ENCODE data around the gene IL17B. TPM values are rescaled to one million over a fixed set of nuclear protein-coding genes. Genes with fewer than 3 reads are reported as not detected.

The IL17B gene
- total and polyA plus RNA-seq, 9 of the 15 experiments (the other 6 are each of a cell fraction or from before 2014, with no cell fraction given) = 0.28 to 2.6 (median 0.53) TPM; not detected in 2

- TF ChIP-seq, protein P1, sequence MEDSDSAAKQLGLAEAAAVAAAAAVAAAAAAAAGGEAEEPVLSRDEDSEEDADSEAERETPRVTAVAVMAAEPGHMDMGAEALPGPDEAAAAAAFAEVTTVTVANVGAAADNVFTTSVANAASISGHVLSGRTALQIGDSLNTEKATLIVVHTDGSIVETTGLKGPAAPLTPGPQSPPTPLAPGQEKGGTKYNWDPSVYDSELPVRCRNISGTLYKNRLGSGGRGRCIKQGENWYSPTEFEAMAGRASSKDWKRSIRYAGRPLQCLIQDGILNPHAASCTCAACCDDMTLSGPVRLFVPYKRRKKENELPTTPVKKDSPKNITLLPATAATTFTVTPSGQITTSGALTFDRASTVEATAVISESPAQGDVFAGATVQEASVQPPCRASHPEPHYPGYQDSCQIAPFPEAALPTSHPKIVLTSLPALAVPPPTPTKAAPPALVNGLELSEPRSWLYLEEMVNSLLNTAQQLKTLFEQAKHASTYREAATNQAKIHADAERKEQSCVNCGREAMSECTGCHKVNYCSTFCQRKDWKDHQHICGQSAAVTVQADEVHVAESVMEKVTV (CRISPR knock-in tag; IDR thresholded peaks at IDR 0.05) = 0 out of 2 replicates have a peak, but pooled peaks have one; percentile 1
- TF ChIP-seq ETS2 (tag; IDR thresholded peaks at IDR 0.05; ENCODE audit: borderline replicate concordance, poor library complexity, severe bottlenecking) (no peak), GTF2A2 (tag; IDR thresholded peaks at IDR 0.05) (0 out of 2 replicates have a peak, but pooled peaks have one; percentile 14), ZNF133 (CRISPR knock-in tag; IDR thresholded peaks at IDR 0.05) (no peak), POU5F1 (IDR thresholded peaks at IDR 0.05; ENCODE audit: borderline replicate concordance, low read depth, low read length, partially characterized antibody) (no peak), ZNF76 (CRISPR knock-in tag; IDR thresholded peaks at IDR 0.05; ENCODE audit: borderline replicate concordance) (no peak), JUN (IDR thresholded peaks at IDR 0.05; ENCODE audit: borderline replicate concordance, low read depth, low read length) (peak; percentile 53; the same call in 1 of the 2 replicates), JUN (CRISPR knock-in tag; IDR thresholded peaks at IDR 0.05; ENCODE audit: borderline replicate concordance) (peak; percentile 36; the same call in 1 of the 2 replicates), NCOA1 (IDR thresholded peaks at IDR 0.05; ENCODE audit: low read depth) (peak; percentile 97), PHF8 (IDR thresholded peaks at IDR 0.05; ENCODE audit: borderline replicate concordance, low read length) (peak; percentile 99), ZFPM2 (CRISPR knock-in tag; IDR thresholded peaks at IDR 0.05) (no peak), SNIP1 (IDR thresholded peaks at IDR 0.05; ENCODE audit: low read depth) (no peak), DPF2 (IDR thresholded peaks at IDR 0.05) (peak; percentile 34; the same call in 1 of the 2 replicates), ZNF239 (CRISPR knock-in tag; IDR thresholded peaks at IDR 0.05) (no peak), KDM1A (IDR thresholded peaks at IDR 0.05) (peak; percentile 90 to 96), E2F8 (IDR thresholded peaks at IDR 0.05; ENCODE audit: low read depth, partially characterized antibody) (peak; percentile 96), C11orf30 (IDR thresholded peaks at IDR 0.05; ENCODE audit: low read depth) (peak; percentile 85), ZNF780A (CRISPR knock-in tag; IDR thresholded peaks at IDR 0.05) (no peak)
- TF ChIP-seq, protein P2, sequence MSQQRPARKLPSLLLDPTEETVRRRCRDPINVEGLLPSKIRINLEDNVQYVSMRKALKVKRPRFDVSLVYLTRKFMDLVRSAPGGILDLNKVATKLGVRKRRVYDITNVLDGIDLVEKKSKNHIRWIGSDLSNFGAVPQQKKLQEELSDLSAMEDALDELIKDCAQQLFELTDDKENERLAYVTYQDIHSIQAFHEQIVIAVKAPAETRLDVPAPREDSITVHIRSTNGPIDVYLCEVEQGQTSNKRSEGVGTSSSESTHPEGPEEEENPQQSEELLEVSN (IDR thresholded peaks at IDR 0.05; ENCODE audit: borderline replicate concordance in 1 of 2, extremely low read depth in 1 of 2, insufficient read depth in 1 of 2, insufficient read length in 1 of 2, low read depth in 1 of 2, low read length in 1 of 2, poor library complexity in 1 of 2, severe bottlenecking in 1 of 2) = peak; percentile 80 to 88
- TF ChIP-seq, protein P3, sequence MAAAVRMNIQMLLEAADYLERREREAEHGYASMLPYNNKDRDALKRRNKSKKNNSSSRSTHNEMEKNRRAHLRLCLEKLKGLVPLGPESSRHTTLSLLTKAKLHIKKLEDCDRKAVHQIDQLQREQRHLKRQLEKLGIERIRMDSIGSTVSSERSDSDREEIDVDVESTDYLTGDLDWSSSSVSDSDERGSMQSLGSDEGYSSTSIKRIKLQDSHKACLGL (CRISPR knock-in tag; IDR thresholded peaks at IDR 0.05; ENCODE audit: borderline replicate concordance, poor library complexity, severe bottlenecking) = peak; percentile 4
- TF ChIP-seq, protein P4, sequence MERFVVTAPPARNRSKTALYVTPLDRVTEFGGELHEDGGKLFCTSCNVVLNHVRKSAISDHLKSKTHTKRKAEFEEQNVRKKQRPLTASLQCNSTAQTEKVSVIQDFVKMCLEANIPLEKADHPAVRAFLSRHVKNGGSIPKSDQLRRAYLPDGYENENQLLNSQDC (CRISPR knock-in tag; IDR thresholded peaks at IDR 0.05) = 0 out of 2 replicates have a peak, but pooled peaks have one; percentile 3
Measured at GRCh38 chr5:149345147-149345891, 33.8 kb downstream of the IL17B start, which contains the start of gene GRPEL2 (continued).

Data from K562 (cell line).